K562 (cell line): ENCODE data around the gene VPS11. TPM values are rescaled to one million over a fixed set of nuclear protein-coding genes. Genes with fewer than 3 reads are reported as not detected.
A peak's percentile ranks its signal among the peaks of the same experiment; 100 is the strongest.

Source experiments
- RBM15 ChIP-seq: fragments of 200-400 bp; formaldehyde crosslinking; IDR thresholded peaks from 2 replicates; pipeline ENCODE4 v1.6.1; 2018; ENCODE audit warnings: mild to moderate bottlenecking, low read length, moderate library complexity; ENCODE audit not compliant: insufficient read depth
- RCOR1 ChIP-seq, 2 experiments: IDR thresholded peaks; 2 replicates each; pipeline ENCODE4 v1.6.1; 2012; ENCODE audit warnings: low read depth in 2 of 2, low read length in 2 of 2, borderline replicate concordance in 1 of 2, improper control_type of control experiment in 1 of 2
- polyA plus RNA-seq, 8 experiments: library from polyadenylated mRNA; depleted of rRNA in 4 of 8; stranded (reverse) in 5 of 8; unstranded in 3 of 8; fragments of >200 nt; fragmentation: Nextera tagmentation in 2 of 8; fragmentation: Illumina TruSeq in 1 of 8; extraction: Ambion mirVana in 2 of 8; extraction: Trizol in 1 of 8; gene quantifications; 2 replicates each; pipeline versions ENCODE4 v1.2.1 to v1.2.3, GENCODE V29; 2011 to 2014; ENCODE audit warnings: inconsistent platforms in 1 of 8, missing spikeins in 1 of 8
- total RNA-seq, 7 experiments: library from RNA; depleted of rRNA in 6 of 7; stranded (reverse); fragments of >200 nt in 6 of 7; fragmentation: Illumina TruSeq in 2 of 7; extraction: Trizol in 2 of 7; gene quantifications; 2 replicates each; pipeline versions ENCODE4 v1.2.1 to v1.2.3, GENCODE V29; 2011 to 2021; ENCODE audit warnings: low replicate concordance in 1 of 7
- TF ChIP-seq, protein P1 (sequence below), 2 experiments: fragments of 450-650 bp in 1 of 2; sonication (generic) in 1 of 2; formaldehyde crosslinking in 1 of 2; IDR thresholded peaks; 2 replicates each; pipeline versions ENCODE4 v1.7.1 to v1.9.0; 2016 to 2022; ENCODE audit warnings: inconsistent platforms in 1 of 2, mild to moderate bottlenecking in 1 of 2, missing genetic modification reagents in 1 of 2
- TF ChIP-seq, protein P2 (sequence below), 2 experiments: fragments of 450-650 bp; conservative IDR thresholded peaks; 2 replicates each; pipeline ENCODE4 v1.6.1; 2017; ENCODE audit warnings: mild to moderate bottlenecking in 2 of 2, moderate library complexity in 2 of 2
- TF ChIP-seq, protein P3 (sequence below): fragments of 450-650 bp; IDR thresholded peaks from 2 replicates; pipeline ENCODE4 v1.6.1; 2016; ENCODE audit warnings: low read depth

The VPS11 gene
- total and polyA plus RNA-seq, 9 of the 15 experiments (the other 6 are each of a cell fraction or from before 2014, with no cell fraction given), result 14.1 to 35.5 (median 27.5) TPM

DNA sequence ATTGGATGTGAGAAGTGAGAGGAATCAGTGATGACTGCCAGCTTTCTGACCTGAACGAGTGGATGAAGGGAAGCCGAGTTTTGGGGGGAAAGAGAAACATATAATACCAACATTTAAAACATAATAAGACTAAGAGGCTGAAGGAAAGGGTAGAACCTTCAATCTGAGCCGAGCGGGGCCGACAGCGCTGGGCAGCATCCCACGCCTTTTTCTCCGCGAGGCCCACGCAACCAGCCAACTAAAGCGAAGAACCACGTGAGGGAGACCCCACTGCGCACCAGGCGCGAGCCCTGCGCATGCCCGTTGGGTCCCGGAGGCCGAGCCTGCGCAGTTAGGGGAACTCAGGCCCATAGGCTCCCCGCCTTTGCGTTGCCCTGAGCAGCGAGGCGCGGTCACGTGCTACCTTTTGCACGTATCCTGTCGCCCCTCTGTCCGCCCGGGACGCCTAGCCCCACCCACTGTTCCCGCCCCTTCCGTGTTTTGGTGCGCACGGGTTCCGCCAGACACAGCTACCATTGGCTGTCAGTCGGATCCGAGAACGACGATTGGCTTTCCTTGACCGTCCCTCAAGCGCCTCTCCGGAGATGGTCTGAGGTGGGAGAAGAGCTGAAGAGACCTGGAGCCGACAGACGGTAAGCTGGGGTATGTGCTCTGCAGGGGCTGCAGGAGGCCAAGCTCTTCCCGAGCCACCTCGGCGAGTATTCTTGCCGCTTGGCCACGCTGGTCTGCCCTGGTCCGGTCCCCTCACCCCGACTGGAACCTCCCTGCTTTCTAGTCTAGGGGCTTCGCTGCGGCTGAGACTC lies 53.6 kb downstream of the VPS11 start, which contains the start of gene HINFP (continued):
- TF ChIP-seq, protein P1, sequence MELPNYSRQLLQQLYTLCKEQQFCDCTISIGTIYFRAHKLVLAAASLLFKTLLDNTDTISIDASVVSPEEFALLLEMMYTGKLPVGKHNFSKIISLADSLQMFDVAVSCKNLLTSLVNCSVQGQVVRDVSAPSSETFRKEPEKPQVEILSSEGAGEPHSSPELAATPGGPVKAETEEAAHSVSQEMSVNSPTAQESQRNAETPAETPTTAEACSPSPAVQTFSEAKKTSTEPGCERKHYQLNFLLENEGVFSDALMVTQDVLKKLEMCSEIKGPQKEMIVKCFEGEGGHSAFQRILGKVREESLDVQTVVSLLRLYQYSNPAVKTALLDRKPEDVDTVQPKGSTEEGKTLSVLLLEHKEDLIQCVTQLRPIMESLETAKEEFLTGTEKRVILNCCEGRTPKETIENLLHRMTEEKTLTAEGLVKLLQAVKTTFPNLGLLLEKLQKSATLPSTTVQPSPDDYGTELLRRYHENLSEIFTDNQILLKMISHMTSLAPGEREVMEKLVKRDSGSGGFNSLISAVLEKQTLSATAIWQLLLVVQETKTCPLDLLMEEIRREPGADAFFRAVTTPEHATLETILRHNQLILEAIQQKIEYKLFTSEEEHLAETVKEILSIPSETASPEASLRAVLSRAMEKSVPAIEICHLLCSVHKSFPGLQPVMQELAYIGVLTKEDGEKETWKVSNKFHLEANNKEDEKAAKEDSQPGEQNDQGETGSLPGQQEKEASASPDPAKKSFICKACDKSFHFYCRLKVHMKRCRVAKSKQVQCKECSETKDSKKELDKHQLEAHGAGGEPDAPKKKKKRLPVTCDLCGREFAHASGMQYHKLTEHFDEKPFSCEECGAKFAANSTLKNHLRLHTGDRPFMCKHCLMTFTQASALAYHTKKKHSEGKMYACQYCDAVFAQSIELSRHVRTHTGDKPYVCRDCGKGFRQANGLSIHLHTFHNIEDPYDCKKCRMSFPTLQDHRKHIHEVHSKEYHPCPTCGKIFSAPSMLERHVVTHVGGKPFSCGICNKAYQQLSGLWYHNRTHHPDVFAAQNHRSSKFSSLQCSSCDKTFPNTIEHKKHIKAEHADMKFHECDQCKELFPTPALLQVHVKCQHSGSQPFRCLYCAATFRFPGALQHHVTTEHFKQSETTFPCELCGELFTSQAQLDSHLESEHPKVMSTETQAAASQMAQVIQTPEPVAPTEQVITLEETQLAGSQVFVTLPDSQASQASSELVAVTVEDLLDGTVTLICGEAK (IDR thresholded peaks at IDR 0.05), result peak; percentile 87
- TF ChIP-seq, protein P1 (CRISPR knock-in tag; IDR thresholded peaks at IDR 0.05), result no peak
- TF ChIP-seq, protein P2, sequence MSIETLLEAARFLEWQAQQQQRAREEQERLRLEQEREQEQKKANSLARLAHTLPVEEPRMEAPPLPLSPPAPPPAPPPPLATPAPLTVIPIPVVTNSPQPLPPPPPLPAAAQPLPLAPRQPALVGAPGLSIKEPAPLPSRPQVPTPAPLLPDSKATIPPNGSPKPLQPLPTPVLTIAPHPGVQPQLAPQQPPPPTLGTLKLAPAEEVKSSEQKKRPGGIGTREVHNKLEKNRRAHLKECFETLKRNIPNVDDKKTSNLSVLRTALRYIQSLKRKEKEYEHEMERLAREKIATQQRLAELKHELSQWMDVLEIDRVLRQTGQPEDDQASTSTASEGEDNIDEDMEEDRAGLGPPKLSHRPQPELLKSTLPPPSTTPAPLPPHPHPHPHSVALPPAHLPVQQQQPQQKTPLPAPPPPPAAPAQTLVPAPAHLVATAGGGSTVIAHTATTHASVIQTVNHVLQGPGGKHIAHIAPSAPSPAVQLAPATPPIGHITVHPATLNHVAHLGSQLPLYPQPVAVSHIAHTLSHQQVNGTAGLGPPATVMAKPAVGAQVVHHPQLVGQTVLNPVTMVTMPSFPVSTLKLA (conservative IDR thresholded peaks at IDR 0.05), result peak; percentile 98 to 99
- TF ChIP-seq, protein P3, sequence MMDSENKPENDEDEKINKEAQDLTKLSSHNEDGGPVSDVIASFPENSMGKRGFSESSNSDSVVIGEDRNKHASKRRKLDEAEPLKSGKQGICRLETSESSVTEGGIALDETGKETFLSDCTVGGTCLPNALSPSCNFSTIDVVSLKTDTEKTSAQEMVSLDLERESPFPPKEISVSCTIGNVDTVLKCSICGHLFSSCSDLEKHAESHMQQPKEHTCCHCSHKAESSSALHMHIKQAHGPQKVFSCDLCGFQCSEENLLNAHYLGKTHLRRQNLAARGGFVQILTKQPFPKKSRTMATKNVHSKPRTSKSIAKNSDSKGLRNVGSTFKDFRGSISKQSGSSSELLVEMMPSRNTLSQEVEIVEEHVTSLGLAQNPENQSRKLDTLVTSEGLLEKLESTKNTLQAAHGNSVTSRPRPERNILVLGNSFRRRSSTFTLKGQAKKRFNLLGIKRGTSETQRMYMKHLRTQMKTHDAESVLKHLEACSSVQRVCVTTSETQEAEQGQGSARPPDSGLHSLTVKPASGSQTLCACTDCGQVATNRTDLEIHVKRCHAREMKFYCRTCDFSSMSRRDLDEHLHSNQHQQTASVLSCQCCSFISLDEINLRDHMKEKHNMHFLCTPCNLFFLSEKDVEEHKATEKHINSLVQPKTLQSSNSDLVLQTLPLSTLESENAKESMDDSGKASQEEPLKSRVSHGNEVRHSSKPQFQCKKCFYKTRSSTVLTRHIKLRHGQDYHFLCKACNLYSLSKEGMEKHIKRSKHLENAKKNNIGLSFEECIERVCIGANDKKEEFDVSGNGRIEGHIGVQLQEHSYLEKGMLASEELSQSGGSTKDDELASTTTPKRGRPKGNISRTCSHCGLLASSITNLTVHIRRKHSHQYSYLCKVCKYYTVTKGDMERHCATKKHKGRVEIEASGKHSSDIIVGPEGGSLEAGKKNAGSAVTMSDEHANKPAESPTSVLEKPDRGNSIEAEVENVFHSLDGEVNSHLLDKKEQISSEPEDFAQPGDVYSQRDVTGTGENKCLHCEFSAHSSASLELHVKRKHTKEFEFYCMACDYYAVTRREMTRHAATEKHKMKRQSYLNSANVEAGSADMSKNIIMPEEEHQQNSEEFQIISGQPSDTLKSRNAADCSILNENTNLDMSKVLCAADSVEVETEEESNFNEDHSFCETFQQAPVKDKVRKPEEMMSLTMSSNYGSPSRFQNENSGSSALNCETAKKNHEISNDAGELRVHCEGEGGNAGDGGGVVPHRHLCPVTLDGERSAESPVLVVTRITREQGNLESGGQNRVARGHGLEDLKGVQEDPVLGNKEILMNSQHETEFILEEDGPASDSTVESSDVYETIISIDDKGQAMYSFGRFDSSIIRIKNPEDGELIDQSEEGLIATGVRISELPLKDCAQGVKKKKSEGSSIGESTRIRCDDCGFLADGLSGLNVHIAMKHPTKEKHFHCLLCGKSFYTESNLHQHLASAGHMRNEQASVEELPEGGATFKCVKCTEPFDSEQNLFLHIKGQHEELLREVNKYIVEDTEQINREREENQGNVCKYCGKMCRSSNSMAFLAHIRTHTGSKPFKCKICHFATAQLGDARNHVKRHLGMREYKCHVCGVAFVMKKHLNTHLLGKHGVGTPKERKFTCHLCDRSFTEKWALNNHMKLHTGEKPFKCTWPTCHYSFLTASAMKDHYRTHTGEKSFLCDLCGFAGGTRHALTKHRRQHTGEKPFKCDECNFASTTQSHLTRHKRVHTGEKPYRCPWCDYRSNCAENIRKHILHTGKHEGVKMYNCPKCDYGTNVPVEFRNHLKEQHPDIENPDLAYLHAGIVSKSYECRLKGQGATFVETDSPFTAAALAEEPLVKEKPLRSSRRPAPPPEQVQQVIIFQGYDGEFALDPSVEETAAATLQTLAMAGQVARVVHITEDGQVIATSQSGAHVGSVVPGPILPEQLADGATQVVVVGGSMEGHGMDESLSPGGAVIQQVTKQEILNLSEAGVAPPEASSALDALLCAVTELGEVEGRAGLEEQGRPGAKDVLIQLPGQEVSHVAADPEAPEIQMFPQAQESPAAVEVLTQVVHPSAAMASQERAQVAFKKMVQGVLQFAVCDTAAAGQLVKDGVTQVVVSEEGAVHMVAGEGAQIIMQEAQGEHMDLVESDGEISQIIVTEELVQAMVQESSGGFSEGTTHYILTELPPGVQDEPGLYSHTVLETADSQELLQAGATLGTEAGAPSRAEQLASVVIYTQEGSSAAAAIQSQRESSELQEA, result peak; percentile 29; the same call in 1 of the 2 replicates
- TF ChIP-seq RBM15, result no peak
- peak in 1 of 2 experiments; percentile 9; a peak in 1 of 4 replicates for TF ChIP-seq RCOR1 (IDR thresholded peaks at IDR 0.05; ENCODE audit: borderline replicate concordance in 1 of 2, low read depth in 2 of 2, low read length in 2 of 2)
